GM21786 (cell line): ENCODE results near the gene PKNOX2.

ENCODE experiments used
- ATAC-seq: cut with Tn5 transposase; IDR thresholded peaks from one replicate; pipeline ENCODE4 v1.9.1; 2021; ENCODE audit not compliant: unreplicated experiment

PKNOX2 gene

DNA sequence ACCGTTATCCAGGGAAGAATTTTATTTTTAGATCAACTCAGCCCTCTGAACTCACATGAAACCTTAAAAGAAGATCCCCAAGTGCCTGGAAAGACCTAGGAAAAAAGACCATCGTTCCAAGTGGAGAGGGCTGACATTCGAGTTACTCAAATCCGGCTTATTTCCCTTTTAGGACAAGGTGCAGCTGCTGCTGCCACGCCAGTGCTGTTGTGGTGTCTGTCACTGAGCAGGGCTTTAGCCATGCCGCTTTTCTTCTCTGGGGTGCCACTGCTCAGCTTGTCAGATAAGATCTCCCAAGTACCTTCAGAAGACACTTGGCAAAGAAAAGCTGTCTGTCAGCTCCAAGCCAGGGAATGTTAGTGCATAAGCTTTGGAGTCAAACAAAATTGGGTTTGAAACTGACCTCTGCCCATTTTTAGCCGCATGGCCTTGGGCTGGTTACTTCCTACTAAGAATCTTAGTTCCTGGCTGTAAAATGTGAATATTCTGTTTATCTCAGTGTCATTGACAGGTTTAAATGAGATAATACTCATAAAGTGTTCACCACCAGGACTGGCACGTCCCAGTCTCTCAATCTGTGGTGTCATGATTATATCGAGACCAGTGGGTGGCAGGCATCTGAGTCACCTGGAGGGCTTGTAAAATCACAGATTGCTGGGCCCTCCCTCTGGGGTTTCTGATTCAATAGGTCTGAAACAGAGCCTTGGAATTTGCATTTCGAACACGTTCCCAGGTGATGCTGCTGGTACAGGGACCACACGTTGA is 117.5 kb downstream of the PKNOX2 start:
- ATAC-seq: no peak

DNA sequence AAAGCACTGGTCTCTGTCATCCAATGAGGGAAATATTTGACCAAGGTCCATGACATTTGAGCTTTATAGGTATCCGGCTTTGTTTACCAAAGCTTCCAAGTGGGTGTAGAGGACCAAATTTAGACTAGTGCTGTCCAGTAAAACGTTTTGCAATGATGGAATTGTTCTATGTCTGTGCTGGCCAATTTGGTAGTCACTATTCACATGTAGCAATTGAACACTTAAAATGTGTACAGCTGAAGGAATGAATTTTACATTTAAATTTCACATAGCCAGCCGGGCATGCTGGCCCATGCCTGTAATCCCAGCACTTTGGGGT is 118.0 kb downstream of the PKNOX2 start:
- ATAC-seq: no peak

DNA sequence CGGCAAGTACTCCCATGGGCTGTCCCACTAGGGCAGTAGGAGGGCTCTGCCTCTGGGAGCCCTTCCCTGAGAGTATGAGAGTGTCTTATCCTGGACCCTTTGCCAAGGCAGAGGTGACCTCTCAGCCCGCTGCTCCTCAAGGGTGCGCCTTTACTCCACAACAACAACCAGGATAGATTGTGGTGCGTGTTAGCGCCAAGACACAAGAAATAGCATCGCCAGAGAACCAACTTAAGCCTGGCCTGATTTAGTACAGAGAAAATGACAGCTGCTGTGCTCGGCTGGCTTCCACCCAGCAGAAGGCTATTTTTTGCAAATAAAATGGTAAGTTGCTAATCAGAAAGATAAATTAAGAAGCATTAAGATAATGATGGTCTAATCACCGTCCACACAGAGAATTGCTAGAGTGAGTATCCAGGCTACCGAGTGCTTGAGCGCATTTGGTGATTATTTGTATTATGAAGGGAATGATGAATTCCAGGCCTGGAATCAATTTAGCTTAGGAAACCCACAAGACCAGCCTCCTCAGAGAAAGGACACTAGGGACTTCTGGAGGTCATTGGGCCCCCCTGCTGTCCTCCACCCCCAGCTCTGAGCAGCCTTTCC is 119.8 kb downstream of the PKNOX2 start:
- ATAC-seq: no peak

DNA sequence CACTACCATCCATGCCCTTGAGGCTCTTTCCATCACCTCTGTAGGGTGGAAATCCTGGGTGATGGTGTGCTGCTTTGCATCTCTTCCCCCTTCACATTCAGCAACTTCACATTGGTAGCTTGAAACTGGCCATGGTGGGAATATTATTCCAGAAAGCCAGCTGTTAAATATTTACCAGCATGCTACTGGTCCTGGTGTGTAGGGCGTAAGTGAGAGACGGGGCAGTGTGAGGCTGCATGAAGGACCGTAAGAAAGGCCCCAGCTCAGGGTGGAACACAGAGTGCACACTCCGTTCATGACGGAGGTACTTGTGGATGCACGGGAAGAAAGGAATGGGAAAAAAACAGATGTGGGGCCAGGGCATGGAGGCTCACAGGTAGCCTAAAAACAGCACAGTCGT is 121.3 kb downstream of the PKNOX2 start:
- ATAC-seq: no peak

DNA sequence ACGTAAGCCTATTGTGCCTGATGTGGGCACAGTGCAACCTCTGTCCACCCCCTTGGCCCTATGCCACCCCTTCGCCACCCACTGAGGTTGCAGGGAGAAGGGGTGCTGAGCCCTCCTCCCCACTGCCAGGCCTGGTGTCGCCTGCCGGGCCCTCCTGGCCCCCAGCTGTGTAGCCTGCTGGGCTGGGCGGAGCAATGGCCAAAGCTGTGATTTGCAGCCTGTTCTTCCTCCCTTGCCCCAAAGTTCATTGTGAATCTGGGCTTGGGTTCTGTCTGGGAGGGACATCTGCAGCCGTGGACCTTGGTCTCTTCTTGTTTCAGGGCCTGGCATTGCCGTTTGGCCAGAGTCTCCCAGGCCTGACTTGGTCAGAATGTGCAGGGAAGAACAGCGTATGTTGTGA is 121.9 kb downstream of the PKNOX2 start:
- no peak for ATAC-seq

DNA sequence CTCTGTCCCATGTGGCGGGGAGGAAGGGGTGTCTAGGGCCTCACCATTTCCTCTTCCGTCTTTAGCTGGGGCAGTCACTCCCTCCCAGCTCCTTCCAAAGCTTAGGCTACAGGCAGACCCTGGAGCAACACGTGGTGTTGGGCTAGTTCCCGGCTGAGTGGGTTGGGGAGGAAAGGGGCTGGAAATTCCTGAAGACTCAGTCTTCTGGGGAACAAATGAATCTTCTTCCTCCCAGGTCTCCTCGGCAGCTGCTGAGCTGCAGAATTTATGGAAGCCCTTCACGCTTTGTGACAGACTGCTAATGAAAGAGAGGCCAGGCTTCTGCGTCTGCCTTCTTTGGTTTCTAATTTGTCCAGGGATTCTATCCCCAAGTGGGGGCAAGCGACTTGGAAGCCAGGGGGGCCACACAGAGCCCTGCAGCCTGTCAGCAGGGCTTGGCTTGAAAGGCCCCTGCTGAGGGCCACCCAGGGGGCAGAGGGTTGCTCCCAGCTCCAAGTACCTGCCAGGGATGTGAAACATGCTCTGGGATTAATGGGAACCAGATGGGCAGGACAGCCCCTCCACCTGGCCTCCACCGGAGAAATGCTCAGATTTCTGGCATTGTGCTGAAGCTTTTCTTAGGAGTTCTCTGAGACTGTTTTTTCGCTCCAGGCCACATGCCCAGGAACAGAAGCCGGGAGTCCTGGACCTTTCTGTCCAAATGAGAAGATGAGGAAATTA is 123.1 kb downstream of the PKNOX2 start:
- ATAC-seq: no peak

DNA sequence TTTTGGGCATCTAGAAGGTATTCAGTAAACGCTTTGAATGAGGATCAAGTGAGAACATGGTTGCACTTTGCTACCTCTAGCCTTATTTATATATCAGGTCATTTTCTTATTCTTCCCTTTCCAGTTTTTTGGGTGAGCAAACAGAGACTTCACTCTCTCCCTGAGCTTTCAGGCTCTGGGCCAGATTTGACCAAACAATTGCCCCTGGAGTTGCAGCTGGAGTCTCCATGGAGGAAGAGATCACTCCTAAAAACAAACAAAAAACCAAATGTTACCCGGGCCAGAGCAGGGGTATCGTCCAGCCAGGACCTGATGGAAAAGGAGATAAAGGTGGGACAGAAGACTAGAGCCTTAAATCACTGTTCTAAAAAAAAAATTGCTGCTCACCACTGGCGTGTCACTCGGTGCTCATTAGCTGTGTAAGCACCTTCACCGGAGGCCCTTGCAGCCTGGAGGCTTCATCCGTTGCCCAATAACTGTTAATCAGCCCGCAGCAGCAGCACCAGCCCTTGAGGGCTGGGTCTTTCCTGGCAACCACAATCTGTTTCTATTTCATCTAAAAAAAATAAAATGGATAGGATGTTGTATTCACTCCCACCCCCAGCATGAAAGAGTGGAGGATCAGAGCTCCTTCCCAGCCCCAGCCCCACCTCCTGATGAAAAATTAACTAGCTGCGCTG is 125.0 kb downstream of the PKNOX2 start:
- ATAC-seq: no peak

DNA sequence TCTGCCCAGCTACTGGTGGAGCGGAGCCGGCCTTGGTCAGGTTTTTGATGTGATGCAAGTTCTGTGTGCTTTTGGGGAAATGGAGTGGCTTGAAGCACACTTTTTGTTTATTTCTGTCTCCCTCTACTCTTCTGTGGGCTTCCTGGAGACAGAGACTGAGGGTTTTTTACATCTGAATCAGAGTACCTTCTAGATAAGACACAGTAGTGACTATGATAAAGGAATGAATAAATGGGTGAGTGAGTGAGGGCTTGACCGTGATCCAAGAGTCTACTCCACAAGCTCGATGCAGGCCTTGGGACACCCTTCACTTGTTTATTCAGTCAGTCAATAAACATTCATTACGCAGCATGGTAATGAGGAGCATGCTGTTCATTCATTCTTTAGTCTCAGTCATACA is 125.7 kb downstream of the PKNOX2 start:
- ATAC-seq: no peak

DNA sequence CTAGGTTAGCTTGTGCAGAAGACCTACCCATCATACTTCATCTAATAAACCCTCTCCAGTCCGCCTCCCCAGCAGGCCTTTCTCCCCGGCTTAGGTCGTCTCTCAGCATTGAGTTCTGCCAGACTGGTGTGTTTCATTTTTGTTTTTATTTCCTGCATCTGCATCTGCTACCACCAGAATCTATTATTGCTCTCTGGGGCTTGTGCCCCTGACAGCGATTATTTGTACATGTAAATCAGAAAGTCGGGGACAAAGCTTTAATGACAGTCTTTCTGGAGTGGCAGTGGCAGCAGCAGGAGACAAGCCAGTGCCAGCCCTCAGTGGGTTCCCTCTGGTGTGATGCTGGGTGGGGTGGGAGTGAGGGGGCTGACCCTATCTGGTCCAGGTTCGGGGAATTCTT is 127.5 kb downstream of the PKNOX2 start:
- ATAC-seq: no peak

DNA sequence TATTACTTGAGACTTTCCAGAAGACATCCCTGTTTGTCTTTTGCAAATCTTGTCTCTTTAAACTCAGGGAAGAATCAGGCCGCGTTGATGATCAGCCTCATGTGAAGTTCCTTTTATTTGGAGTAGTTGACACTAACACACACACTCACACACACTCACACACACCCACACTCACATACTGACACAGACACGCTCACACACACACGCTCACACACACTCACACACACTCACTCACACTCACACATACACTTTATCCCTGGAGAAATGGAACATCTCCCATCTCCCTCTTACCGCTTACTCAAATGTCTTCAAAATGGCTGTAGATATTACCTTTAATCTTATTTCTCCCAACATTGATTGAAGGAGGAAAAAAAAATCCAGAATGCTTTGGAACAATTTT is 129.0 kb downstream of the PKNOX2 start:
- ATAC-seq: no peak

DNA sequence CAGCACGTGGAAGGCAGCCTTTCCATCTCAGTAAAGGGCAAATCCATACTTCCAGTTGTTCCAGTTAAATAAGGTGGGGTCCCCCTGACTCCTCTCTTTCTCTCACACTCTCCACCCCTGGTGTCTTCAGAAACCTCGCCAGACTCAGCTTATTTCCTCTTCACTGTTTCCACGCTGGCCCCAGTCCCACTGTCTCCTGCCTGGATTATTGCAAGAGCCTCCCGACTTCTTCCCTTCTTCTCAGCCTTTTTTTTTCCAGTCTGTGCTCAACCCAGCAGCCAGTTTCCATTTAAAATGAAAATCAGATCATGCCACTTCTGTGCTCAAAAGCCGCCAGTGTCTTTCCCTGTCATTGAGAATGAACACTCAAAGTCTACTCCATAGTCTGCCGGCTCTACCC is 131.4 kb downstream of the PKNOX2 start:
- ATAC-seq: no peak

DNA sequence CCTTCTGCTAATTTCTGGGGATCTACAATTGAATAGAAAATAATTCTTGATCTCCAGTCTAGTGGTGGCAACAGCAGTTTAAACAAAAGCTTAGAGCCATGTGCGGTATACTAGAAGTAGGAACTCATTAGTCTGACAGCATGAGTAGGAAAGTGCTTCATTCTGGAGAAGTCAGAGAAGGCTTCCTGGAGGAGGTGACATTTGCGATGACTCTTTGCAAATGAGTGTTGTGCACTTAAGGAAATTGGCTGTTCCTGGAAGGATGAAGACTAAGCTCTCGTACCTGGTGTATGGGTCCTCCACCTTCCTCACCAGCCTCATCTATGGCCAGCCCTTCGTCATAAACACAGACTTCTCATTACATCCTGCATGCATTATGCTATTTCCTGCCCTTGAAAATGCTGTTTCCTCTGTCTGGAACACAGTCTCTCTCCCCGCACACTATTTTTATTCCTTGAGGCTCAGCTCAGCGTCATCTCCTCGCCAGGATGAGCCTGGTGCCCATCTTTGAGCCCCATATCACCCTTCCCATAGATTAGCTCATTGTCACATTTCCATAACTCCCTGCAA is 132.9 kb downstream of the PKNOX2 start:
- no peak for ATAC-seq

DNA sequence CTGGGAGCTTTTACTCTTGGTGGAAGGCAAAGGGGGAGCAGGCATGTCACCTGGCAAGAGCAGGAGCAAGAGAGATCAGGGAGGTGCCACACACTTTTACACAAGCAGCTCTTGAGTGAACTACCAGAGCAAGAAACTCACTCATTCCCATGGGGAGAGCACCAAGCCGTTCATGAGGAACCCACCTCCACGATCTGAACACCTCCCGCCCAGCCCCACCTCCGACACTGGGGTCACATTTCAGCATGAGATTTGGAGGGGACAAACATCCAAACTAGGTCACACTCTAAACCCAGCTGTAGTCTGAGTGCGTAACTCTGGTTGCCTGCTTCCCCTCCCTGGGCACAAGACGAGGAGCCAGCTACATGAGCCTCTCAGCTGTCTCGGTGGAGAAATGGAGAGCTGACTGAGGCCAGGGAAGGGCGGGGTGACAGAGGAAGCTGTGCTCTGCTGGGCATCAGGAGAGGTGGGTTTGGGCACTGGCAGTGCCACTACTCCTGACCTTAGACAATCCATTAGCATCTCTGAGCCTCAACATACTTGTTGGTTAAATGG is 134.6 kb downstream of the PKNOX2 start:
- no peak for ATAC-seq

DNA sequence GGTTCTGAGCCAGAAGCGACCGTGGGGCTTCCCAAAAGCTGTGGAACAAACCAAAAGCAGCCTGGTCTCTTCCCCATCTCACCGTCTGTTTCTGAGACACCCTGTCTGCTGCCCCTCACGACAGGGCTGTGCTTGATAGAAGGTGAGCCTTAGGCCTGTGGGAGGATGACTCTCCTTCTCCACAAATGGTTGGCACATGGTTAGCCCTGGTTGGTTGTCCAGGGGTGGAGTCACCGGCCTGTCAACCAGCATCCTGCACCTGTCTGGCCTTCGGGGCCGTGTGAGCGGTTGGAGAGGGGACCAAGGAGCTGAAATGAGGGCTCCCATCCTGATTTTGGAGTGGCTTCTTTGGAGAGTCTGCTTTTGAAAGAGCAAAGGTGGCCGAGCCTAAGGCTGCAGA is 135.3 kb downstream of the PKNOX2 start:
- ATAC-seq: no peak

DNA sequence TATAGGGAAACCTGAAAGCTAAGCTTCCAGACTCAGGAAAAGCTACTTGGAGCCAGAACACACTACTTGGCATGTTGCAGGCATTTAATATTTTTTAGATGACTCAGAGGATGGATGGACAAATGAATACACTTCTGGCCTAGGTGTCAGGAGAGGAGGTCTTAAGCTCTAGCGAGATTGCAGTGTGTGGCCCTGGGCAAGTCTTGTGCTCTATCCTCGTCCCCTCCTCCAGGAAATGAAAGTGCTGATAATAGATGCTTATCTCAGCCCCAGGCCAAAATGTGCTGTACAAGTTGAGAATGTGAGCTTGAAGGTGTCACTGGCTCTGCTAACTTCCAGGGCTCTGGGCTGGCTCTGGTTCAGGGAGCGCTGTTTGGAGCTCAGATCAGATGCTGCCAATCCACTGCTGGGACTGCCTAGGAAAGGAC is 136.3 kb downstream of the PKNOX2 start:
- ATAC-seq: no peak

DNA sequence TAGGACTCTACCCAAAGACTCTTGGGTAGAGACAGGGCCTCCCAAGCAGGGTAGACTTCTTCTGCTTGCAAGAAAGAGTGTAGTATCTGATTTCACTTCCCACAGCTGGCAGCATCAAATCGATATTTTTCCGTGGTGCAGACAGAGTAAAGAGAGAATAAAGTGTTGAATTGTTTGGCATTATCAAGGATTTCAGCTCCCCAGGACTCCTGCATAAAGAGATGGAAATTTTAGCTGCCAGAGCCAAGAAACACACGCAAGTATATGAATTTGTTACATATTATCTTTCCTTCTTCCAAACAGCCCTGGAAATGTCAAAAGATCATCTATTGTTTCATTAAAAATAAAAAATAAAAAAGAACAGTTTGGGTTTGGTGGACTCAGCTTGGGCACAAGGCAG is 136.8 kb downstream of the PKNOX2 start:
- no peak for ATAC-seq

DNA sequence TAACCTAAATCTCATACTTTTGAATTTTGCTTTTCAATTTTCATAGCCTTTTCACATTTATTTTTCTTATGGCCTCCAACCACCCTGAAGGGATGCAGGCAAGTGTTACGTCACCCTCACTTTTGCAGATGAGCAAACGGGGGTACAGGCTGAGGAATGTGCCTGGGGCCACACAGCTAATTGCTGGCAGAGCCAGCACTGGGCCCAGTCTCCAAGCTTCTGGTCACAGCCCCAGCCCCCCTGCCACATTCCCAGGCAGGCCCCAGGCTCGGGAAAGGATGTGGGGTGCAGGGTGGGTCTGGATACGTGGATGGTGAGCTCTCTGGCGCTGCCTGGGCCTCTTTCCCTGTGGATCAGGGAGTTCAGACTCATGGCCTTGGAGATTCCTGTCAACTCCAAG is 138.6 kb downstream of the PKNOX2 start:
- no peak for ATAC-seq

DNA sequence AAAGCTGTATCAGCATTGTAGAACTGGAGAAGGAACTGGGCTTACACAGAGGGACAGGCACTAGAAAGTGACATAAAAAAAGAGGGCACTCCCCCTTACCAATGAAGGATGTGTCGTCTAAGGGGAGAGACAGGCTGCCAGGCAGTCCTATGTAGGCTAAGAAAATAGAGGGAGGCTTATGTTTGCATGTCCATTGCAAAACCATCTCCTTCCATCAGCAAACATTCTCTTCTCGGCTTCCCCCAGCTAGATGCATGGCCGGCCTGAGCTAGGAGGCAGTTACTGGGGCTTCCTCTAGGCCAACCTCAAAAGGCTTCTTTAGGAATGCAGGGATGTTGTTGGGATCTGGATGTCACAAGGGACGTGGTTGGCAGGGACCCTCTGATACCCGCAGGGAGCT is 139.1 kb downstream of the PKNOX2 start:
- ATAC-seq: no peak

DNA sequence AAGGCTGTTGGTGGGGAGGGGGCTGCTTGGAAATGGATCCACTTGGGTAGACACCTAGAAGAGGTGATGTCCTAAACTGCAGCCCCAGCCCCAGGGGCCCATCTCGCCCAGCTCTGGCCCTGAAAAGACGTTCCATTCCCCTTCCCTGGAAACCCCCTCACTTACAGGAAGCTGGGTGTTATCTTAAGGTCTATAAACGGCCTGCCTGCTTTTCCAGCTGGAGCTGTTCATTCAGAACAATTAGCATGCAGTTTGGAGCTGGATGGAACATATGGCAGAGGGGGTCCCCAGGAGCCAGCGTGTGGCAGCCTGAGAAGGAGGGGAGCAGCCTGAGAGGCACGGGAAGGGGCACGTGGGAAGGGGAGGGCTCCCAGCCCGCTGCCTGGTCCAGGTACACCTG is 139.6 kb downstream of the PKNOX2 start:
- no peak for ATAC-seq

DNA sequence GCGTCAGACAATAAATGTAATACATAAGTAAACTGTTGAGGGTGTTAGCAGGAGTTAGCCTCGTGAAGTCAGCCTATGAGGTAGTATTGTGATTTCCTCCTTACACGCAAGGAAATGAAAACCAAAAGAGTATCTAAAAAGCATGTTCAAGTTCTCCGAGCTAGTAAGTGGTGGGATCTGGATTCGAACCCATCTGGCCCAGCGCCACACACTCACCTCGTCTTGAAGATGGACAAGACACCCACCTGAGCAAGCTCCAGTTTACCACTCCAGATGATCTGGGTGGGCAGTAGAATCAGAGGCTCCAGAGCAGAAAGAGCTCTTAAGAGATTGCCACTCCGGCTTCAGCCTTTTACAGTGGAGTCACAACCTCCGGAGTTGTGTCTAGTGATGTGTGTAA is 140.3 kb downstream of the PKNOX2 start:
- ATAC-seq: no peak

DNA sequence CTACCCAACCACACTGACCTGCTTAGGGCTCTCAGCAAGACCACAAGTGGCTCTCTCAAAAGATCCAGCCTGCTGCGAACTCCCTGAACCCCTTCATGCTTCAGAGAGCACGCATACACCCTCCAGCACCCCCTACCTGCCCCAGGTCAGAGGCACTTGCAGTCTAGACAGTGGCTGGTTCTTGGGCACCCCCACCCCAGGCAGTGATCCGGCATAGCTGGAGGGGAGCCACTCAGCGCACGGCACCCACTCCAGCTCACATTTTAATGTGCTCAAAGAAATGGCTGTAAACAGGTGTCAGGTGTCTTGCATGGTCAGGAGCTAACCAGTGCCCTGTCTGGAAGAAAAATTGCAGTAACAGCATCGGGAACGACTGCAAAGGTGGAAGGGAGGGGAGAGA is 140.8 kb downstream of the PKNOX2 start:
- ATAC-seq: no peak
